DOHH2 (cell line): ENCODE data around the gene ANK3.

ENCODE experiments used
- H3F3A ChIP-seq: fragments of 200-600 bp; sonication (generic), shearing (Covaris generic); 2 replicates; pipeline ENCODE4 v1.6.0; 2016; ENCODE audit warnings: antibody characterized with exemption, mild to moderate bottlenecking; ENCODE audit not compliant: control insufficient read depth, insufficient read depth
- H3K27ac ChIP-seq: fragments of 200-600 bp; sonication (generic); 2 replicates; pipeline ENCODE4 v1.5.1; 2014; ENCODE audit warnings: low read depth, mild to moderate bottlenecking, low read length, moderate library complexity
- H3K27me3 ChIP-seq: fragments of 200-600 bp; sonication (generic); 2 replicates; pipeline ENCODE4 v1.6.1; 2014; ENCODE audit warnings: mild to moderate bottlenecking, low read length, mixed read lengths; ENCODE audit not compliant: control insufficient read depth
- H3K36me3 ChIP-seq: fragments of 200-600 bp; sonication (generic); 2 replicates; pipeline ENCODE4 v1.6.1; 2014; ENCODE audit warnings: mild to moderate bottlenecking, low read length, moderate library complexity, mixed read lengths; ENCODE audit not compliant: control insufficient read depth
- H3K4me1 ChIP-seq: fragments of 200-600 bp; sonication (generic); 2 replicates; pipeline ENCODE4 v1.6.1; 2014; ENCODE audit warnings: mild to moderate bottlenecking, low read length, mixed read lengths; ENCODE audit not compliant: control insufficient read depth
- H3K4me2 ChIP-seq: fragments of 200-600 bp; sonication (generic); 2 replicates; pipeline ENCODE4 v1.6.0; 2014; ENCODE audit warnings: mild to moderate bottlenecking, low read length, moderate library complexity
- H3K4me3 ChIP-seq: fragments of 200-600 bp; sonication (generic); 2 replicates; pipeline ENCODE4 v1.5.1; 2014; ENCODE audit warnings: mild to moderate bottlenecking, low read length, mixed read lengths
- H3K79me2 ChIP-seq: fragments of 200-600 bp; sonication (generic); 2 replicates; pipeline ENCODE4 v1.6.1; 2014; ENCODE audit warnings: mild to moderate bottlenecking, low read length, mixed read lengths; ENCODE audit not compliant: control insufficient read depth
- H3K9me2 ChIP-seq: fragments of 200-600 bp; sonication (generic); replicated peaks from 2 replicates; pipeline ENCODE4 v1.6.1; 2014; ENCODE audit warnings: mild to moderate bottlenecking, low read length, mixed read lengths; ENCODE audit not compliant: control insufficient read depth
- H3K9me3 ChIP-seq: fragments of 200-600 bp; sonication (generic); 2 replicates; pipeline ENCODE4 v1.6.1; 2014; ENCODE audit warnings: antibody characterized with exemption, low read length, mixed read lengths; ENCODE audit not compliant: control insufficient read depth, insufficient read depth
- H4K20me1 ChIP-seq: fragments of 200-600 bp; sonication (generic); 2 replicates; pipeline ENCODE4 v1.6.0; 2014; ENCODE audit warnings: low read depth, mild to moderate bottlenecking, antibody characterized with exemption, low read length, moderate library complexity; ENCODE audit not compliant: control insufficient read depth, insufficient read depth
- CTCF ChIP-seq: fragments of 200-600 bp; sonication (generic); IDR thresholded peaks from one replicate; pipeline ENCODE4 v1.5.1; 2014; ENCODE audit warnings: antibody characterized with exemption, mild to moderate bottlenecking, low read depth, low read length; ENCODE audit not compliant: poor library complexity, severe bottlenecking
- EZH2phosphoT487 ChIP-seq: fragments of 200-600 bp; sonication (generic); IDR thresholded peaks from 2 replicates; pipeline ENCODE4 v1.6.1; 2017; ENCODE audit warnings: borderline replicate concordance, mild to moderate bottlenecking, antibody characterized with exemption, low read length, moderate library complexity, mixed read lengths

ANK3 gene

GRCh38 chr10:60252688-60253087 lies 137.0 kb downstream of the ANK3 start:
- Histone ChIP-seq H3K4me1 (peaks cover 32% of the 10 kb centered on the region), H3K4me2 (no peak overlapping the region), H4K20me1 (no peaks in the 10 kb centered on the region), H3K27me3 (no peaks in the 10 kb centered on the region), H3K9me3 (no peaks in the 10 kb centered on the region), H3K79me2 (peaks cover 4% of the 10 kb centered on the region), H3K9me2 (no peaks in the 10 kb centered on the region; the same call in 1 of the 2 replicates), H3K4me3 (no peak overlapping the region), H3F3A (no peaks in the 10 kb centered on the region), H3K36me3 (peaks cover 68% of the 10 kb centered on the region), H3K27ac (no peak overlapping the region)
- TF ChIP-seq EZH2phosphoT487 = no peak

DNA sequence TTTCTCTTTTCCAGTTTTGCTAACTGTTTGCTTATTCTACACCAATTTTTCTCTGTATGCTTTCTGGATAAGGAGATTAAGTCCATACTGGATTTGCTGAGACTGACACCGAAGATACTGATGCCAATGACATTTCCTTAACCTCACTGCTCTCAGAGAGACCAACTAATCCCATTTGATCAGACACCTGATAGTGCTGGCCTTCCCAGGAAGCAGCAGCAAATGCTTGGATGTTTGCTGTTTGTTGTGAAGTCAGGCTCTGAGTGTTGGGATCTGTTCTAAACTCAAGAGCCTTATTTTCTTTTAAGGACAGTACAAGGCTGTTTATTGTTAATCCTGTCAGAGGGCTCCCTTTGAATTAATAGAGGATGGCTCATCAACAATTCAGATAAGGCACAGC lies 143.3 kb downstream of the ANK3 start:
- Histone ChIP-seq H3K4me2 (no peak overlapping the region), H3K36me3 (peaks cover 46% of the 10 kb centered on the region), H3K27ac (no peak overlapping the region), H4K20me1 (no peaks in the 10 kb centered on the region), H3F3A (peaks cover 5% of the 10 kb centered on the region), H3K4me3 (no peak overlapping the region), H3K4me1 (peaks cover 17% of the 10 kb centered on the region), H3K9me3 (no peaks in the 10 kb centered on the region), H3K9me2 (no peaks in the 10 kb centered on the region), H3K79me2 (peaks cover 21% of the 10 kb centered on the region), H3K27me3 (no peaks in the 10 kb centered on the region)
- no peak for TF ChIP-seq CTCF
- no peak for TF ChIP-seq EZH2phosphoT487

GRCh38 chr10:60239228-60239627 lies 150.4 kb downstream of the ANK3 start:
- peak overlapping the region; percentile 95 for H3K4me2 ChIP-seq
- TF ChIP-seq CTCF (no peak), EZH2phosphoT487 (no peak)

GRCh38 chr10:60238759-60239100 lies 150.9 kb downstream of the ANK3 start:
- Histone ChIP-seq H3K9me3 (no peaks in the 10 kb centered on the region), H3K9me2 (no peaks in the 10 kb centered on the region), H3K27me3 (no peaks in the 10 kb centered on the region), H3K79me2 (peaks cover 72% of the 10 kb centered on the region), H4K20me1 (no peaks in the 10 kb centered on the region), H3K4me3 (peak overlapping the region; percentile 77), H3K4me1 (peaks cover 85% of the 10 kb centered on the region), H3K36me3 (peaks cover 48% of the 10 kb centered on the region), H3K27ac (peak overlapping the region; percentile 97), H3K4me2 (peak overlapping the region; percentile 95), H3F3A (peaks cover 37% of the 10 kb centered on the region)
- no peak for TF ChIP-seq EZH2phosphoT487
- TF ChIP-seq CTCF = no peak

More at GRCh38 chr10:60239228-60239627, 150.4 kb downstream of the ANK3 start:
- Histone ChIP-seq H3K4me3 (peak overlapping the region; percentile 77), H3K9me2 (no peaks in the 10 kb centered on the region), H4K20me1 (no peaks in the 10 kb centered on the region), H3K36me3 (peaks cover 48% of the 10 kb centered on the region), H3F3A (peaks cover 37% of the 10 kb centered on the region), H3K27ac (peak overlapping the region; percentile 97), H3K27me3 (no peaks in the 10 kb centered on the region), H3K79me2 (peaks cover 73% of the 10 kb centered on the region), H3K9me3 (no peaks in the 10 kb centered on the region), H3K4me1 (peaks cover 80% of the 10 kb centered on the region)
